PC-3 (cell line): ENCODE measurements around the gene PHC2.

Source experiments
- EZH2 ChIP-seq: fragments of 300-600 bp; sonication (generic); IDR thresholded peaks from one replicate; pipeline ENCODE4 v1.6.1; 2017; ENCODE audit warnings: antibody characterized with exemption, mild to moderate bottlenecking, low read length; ENCODE audit not compliant: unreplicated experiment
- EZH2phosphoT487 ChIP-seq: fragments of 300-600 bp; sonication (generic); IDR thresholded peaks from 2 replicates; pipeline ENCODE4 v1.6.1; 2018; ENCODE audit warnings: mild to moderate bottlenecking, antibody characterized with exemption, low read length, borderline replicate concordance
- TF ChIP-seq, protein P1 (sequence below): fragments of 300-600 bp; sonication (generic); conservative IDR thresholded peaks from 2 replicates; pipeline ENCODE4 v1.5.1; 2017; ENCODE audit warnings: antibody characterized with exemption, low read depth, mild to moderate bottlenecking, low read length

DNA sequence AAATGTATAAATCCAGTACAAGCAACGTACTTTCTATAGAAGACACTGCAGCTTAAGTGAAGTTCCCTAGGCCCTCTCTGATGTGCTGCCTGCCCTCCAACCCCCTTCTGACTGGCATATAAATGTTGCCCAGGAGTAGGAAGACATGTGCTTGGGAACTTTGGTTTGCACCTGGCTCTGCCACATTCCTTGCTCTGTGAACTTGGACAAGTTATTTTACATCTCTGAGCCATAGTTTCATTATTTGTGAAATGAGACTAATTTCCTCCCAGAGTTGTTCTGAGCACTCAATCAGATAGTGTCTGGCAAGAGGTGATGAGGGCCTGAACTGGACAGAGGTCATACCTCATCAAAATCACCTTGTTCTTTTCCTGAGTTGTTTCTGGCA, 3.5 kb upstream of the PHC2 start:
- TF ChIP-seq, protein P1, sequence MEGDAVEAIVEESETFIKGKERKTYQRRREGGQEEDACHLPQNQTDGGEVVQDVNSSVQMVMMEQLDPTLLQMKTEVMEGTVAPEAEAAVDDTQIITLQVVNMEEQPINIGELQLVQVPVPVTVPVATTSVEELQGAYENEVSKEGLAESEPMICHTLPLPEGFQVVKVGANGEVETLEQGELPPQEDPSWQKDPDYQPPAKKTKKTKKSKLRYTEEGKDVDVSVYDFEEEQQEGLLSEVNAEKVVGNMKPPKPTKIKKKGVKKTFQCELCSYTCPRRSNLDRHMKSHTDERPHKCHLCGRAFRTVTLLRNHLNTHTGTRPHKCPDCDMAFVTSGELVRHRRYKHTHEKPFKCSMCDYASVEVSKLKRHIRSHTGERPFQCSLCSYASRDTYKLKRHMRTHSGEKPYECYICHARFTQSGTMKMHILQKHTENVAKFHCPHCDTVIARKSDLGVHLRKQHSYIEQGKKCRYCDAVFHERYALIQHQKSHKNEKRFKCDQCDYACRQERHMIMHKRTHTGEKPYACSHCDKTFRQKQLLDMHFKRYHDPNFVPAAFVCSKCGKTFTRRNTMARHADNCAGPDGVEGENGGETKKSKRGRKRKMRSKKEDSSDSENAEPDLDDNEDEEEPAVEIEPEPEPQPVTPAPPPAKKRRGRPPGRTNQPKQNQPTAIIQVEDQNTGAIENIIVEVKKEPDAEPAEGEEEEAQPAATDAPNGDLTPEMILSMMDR, result no peak
- TF ChIP-seq EZH2phosphoT487 (no peak), EZH2 (no peak)
